Astrocyte (in vitro differentiated cells and primary cell): ENCODE data around the gene CFAP141.

Source experiments
- CTCF ChIP-seq: IDR thresholded peaks from 2 replicates; pipeline ENCODE4 v1.5.1; 2011; ENCODE audit warnings: low read depth, mild to moderate bottlenecking, inconsistent platforms, low read length, moderate library complexity; ENCODE audit not compliant: insufficient read depth
- EZH2 ChIP-seq: IDR thresholded peaks from 2 replicates; pipeline ENCODE4 v1.6.1; 2012; ENCODE audit warnings: mild to moderate bottlenecking, low read length, inconsistent platforms; ENCODE audit not compliant: insufficient read depth

GRCh38 chr1:154199563-154199879 is 6.6 kb downstream of the CFAP141 start:
- no peak for TF ChIP-seq CTCF
- no peak for TF ChIP-seq EZH2
